HG03175 (cell line): ENCODE data around the gene LMAN1.
A peak's percentile ranks its signal among the peaks of the same experiment; 100 is the strongest.

Experiments
- ATAC-seq: cut with Tn5 transposase; IDR thresholded peaks from one replicate; pipeline ENCODE4 v1.9.1; 2021; ENCODE audit warnings: mild to moderate bottlenecking, moderate library complexity; ENCODE audit not compliant: unreplicated experiment

LMAN1 gene

DNA sequence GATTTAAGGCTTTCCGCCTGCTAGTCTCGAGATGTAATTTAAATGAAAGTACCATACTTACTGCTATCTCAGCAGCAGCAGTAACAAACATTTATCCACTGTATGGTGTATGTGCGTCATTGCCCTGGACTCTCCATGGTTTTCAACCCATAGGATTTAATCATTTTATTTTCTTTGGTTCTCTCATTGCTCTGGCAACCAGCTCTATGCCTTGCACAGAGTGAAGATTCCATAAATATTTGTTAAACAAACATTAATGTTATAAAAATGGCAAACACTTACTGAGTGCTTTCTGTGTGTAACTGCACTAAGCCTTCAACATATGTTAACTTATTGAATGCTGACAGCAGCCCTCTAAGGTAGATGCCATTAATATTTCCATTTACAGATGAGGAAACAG is 1.3 kb upstream of the LMAN1 start:
- ATAC-seq = no peak

DNA sequence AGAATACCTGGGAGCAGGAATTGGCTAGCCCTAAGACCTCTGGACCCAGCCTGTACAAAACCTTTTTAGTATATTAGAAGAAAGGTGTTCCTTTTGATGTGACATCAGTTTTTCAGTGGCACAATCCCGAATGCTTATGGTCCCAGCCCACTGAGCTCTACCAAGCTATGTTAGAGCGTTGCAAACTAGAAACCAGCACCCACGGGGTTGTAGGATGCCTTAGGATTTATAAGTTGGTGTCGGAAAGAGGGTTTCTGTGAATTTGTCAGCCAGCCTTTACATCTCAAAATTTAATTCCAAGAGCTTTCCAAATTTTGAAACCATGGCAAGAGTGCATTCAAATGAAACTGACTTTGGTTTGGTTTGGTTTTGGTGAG is 499 bp upstream of the LMAN1 start:
- ATAC-seq = peak; percentile 16

DNA sequence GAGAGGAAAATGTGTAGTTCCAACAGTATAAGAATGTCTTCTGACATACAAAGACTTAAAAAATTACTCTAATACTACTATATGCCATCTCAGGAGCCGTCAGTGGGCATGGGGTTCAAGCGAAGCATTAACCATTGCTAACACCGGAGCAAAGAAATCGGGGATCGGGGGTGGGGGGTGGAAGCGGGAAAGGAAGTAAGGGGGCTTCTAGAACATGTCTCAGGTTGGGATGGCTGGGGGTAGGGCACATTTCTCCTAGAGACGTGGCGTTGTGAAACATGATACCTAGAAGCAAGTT is 702 bp downstream of the LMAN1 start:
- ATAC-seq = no peak

DNA sequence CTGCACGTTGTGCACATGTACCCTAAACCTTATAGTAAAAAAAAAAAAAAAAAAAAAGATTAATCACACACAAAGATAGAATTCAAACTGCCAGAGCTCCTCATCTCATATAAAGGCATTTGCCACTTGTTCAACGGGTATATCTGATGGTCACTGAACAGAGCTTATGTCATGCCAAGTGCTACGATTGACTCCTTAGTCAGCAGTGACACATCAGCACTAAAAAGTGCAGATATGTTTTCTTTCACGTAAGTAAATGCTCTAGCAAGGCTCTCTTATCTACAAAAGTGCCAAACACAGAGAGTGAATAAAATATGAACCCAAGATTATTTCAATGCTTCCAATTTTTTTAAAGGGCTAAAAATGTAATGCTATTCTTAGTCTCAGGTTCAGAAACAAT is 1.1 kb downstream of the LMAN1 start:
- no peak for ATAC-seq

DNA sequence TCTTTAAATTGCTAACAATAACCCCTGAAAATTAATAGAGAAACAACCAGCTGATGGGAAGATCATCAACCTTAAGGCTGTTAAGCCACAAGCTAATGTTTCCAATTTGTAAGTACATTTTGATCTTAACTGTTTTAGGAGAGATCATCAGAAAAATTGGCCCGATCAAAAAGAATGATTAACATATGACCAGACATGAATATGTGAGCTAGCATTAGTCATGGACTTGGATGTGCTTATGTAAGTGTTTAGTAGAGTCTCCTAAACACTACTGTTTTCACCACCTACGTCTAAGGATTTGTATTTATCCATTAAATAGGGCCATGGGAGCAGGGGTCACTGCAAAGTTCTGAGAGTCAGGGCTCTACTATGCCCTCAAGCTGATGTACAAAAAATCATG is 4.3 kb downstream of the LMAN1 start:
- ATAC-seq = no peak

DNA sequence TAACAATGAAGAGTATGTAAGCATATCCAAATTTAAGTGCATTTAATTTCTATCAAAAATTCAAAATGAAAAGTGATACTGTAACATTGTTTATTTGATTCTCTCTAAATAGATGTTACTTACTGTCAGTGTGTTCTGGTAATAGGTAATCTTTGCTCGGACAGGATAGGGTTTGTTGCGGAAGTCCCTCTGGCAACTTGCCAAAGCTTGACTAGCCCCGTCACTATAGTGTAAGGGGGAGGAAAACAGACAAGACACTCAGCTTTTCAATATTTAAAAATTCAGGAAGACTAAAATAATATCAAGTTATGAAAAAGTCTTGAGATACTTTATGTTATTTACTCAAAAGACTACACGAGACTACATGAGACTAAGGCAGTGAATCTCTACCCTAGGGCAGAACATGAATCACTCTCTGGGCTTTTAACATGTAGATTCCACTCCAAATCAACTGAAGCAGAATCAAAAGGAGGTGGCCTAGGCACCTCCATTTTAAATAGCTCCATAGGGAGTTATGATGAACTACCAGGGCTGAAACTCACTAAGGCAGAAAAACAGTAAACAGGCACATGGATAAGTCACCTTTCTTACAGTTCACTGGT is 5.9 kb downstream of the LMAN1 start:
- no peak for ATAC-seq

DNA sequence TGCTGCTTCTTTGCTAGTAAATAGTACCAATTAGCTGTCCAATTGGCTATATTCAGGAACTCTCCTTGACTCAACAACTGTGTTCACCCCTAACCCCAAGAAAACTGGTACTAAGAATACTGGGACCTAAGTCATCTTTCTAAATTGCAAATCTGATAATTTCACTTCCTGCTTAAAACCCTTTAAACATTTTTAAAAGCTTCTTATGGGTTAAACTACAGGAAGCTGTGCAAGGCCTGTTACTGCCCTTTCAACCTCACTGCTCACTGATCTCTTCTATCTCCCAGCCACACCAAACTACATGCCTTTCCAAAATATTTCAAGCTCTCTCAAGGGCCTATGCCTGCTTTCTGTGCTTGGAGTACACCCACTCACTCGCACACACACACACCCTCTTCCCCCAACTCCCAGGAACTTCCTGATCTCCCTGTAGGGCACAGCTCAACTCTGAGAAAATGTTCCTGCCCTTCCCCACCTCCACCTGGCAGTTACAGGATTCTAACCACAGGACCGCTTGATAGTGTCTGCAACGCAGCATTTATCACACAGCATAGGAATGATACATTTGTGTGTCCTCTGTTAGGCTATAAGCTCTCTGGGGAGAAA is 6.7 kb downstream of the LMAN1 start:
- ATAC-seq = no peak

DNA sequence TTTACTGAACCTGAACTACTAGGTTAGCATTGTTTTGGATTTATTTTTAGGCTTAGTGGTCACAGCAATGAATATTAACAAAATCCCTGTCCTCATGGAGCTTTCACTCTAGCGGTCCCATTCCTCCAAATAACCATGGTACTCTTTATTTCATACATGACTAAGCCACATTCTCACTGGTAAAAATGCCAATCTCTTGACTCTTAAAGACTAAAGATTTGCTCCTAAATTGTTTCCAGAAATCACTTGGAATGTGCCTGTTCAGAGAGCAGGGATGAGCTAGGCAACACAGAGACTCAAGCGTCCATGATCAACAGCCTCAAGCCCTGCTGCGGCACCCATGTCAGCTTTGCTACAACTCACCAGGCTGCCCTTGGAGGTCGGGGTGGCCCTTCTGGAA is 13.5 kb downstream of the LMAN1 start:
- no peak for ATAC-seq

DNA sequence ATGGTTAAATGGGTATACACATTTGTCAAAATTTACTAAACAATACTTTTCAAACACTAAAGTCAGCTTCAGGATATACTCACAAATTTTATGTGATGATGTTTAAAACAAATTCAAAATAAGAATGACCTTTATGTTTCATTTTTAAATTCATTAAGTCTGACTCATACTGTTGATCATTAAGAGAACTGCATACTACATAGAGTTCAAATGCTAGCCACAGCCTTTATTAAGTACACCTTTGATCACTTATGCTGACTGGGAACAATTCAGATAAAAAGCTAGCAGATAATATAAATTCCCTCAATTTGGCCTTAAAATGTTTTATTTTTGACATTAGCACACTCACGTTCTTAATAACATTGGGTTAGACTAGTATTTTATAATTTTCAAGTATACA is 14.1 kb downstream of the LMAN1 start:
- ATAC-seq = no peak

DNA sequence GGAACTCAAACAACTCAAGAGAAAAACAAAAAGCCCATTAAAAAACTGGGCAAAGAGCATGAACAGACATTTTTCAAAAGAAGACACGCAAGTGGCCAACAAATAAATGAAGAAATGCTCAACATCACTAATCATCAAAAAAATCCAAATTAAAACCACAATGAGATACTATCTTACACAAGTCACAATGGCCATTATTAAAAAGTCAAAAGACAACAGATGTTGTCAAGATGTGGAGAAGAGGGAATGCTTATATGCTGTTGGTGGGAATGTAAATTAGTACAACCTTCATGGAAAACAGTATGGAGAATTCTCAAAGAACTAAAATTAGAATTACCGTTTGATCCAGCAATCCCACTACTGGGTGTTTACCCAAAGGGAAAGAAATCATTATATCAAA is 15.1 kb downstream of the LMAN1 start:
- no peak for ATAC-seq

DNA sequence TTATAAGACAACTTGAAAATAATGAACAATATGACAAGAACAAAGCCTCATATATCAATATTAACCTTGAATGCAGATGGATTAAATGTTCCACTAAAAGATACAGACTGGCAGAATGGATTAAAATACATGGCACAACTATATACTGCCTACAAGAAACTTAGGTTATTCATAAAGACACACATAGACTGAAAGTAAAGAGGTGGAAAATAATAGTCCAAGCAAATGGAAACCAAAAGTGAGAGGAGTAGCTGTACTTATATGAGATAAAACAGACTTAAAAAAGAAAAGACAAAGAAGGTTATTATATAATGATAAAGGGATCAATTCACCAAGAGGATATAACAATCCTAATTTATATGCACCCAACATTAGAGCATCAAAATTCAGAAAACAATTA is 18.2 kb downstream of the LMAN1 start:
- ATAC-seq = no peak

DNA sequence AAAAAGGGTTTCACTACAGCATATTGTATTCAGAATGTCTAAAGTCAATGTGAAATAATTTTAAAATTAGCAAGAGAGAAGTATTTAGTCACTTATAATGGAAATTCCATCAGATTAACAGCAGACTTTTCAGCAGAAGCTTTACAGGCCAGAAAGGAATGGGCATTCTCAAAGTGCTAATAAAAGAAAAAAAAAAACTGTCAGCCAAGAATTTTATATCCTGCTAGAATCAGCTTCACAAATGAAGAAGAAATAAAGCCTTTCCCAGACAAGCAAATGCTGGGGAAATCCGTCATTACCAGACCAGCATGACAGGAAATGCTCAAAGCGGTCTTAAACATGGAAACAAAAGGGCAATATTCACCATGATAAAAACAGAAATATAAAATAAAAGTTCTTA is 18.8 kb downstream of the LMAN1 start:
- ATAC-seq = no peak

DNA sequence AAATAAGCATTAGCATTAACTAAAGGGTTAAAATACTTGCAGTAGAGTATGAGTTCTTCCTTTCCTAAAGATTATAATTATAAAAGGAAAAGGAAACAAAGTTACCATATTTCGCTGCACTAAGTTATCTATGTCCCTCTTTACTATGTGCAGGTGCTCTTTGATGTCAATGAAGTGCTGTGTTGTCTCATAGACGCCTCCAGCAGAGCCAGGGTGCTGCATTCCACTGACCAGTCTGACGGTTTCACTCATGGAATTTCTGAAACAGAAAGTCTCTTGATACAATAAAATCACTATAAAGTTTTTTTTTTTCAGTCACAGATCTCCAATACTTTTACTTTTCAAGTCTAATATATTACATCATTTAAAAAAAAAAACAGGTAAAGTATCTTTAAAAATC is 26.1 kb downstream of the LMAN1 start:
- no peak for ATAC-seq

DNA sequence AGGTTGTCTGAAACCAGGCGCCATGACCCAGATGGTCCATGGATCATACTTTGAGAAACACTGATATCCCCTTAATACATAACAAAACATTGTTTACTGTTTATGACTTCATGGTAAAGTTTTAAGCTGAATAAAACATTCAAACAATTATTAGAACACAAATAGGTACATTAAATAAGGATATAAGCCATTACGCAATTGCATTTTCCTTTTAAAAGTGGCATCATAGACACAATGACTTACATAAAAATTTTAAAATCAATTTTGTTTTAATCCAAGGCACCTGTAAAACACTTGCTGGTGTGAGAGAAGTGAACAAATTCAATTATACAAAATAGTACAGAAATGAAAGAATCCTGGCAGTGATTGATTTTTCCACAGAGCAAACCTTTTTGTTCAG is 30.4 kb downstream of the LMAN1 start:
- ATAC-seq = no peak

DNA sequence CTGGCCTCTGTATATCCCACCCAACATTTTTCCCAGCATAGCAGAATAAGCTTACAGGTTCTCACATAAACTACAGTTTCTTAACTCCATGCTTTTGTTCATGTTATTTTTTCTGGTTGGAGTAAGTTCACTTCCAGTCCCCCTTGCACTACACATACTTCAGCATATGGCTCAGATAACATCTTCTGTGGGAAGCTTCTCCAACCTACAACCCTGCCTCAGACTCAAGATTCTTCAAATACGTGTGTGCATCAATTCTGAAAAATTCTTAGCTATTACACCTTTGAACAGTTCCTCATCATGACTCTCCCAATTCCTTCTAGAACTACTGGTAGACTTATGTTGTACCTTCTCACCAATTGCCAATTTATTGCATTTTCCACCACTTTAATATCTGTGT is 33.1 kb downstream of the LMAN1 start:
- ATAC-seq = no peak

DNA sequence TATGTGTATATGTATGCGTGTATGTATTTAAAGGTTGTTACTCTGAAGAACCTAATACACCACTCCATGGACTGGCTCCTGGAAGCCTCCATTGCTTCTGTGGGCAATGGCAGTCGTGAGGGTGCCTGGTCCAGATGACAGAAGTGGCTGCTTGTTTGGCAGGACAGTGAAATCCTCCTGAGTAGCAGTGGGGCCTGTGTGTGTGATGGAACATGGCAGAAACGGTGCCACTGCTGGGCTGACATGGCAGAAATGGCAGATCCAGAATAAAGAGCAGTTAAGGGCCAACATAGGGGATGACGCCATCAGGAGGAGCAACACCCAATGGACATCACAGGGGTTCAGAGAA is 34.5 kb downstream of the LMAN1 start:
- ATAC-seq = no peak

DNA sequence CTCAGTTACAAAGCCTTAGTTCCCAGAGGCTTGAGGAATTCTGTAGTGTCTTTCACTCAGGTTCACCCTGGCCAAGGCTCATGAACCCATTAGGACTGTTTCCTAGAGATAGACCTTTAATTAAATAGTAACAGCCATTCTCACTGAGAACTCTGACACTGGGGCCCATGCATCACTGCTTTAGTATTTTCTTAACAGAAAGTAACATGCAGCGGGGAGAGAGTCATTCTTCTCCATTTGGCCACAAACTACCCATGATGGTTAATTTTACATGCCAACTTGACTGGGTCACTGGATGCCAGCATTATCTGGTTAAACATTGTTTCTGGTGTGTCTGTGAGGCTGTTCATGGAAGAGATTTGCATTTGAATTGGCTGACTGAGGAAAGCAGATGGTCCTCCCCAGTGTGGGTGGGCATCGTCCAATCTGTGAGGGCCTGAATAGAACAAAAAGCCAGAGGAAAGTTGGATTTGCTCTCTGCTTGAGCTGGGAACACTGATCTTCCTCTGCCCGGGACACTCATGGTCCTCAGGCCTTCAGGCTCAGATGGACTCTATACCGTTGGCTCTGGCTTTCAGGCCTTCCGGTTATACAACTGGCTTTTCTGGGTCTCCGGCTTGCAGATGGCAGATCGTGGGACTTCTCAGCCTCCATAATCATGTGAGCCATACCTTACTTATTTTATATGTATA is 35.0 kb downstream of the LMAN1 start:
- ATAC-seq = no peak

DNA sequence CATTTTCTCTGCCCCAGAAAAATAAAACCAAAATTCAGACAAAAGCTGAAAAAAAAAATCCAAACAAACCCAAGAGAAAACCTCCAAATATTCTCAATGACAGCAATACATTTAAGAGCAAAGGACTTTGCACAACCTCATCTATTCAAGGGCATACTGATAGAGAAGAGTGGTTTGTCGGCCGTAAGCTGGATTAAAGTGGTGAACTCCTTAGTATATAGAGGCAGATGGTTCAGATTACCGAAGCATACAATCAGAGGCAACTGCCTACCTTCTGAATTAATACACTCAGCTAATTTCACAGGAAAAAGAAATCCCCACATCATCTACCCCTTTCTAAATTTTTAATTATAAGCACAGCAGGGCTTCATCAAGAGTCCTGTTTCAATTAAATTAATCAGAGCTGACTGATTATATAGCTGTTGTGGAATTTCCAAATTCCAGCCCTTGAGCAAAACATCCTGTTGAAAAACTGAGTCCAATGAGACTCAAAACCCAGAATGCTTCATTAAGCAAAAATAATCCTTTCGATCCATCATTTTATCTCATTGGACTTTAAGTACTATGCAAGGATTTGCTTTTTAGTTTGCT is 40.5 kb downstream of the LMAN1 start, which contains the start of gene CPLX4:
Gene CPLX4 (minus strand): TSS at position 190 of the 591 bp plus-strand sequence. CDS start 187 bp downstream, at position 3.
- no peak for ATAC-seq

DNA sequence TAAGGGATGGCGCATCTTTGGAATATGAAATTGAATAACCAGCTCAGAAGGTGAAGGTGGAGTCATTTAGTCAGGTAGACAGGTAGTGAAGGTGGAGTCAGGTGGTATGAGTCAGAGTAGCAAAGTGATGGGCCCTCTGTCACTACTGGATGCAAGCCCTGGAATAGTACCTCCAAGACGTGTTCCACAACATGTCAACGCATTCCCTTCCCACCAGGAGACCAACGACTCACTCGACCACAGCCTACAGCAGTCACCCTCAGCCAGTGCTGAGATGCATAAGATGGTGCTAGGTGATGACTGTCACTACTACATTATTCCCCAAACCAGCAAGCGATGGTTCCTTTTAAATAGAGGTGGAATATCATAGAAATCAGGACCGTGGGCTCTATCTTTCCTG is 47.4 kb downstream of the LMAN1 start:
- ATAC-seq = no peak

DNA sequence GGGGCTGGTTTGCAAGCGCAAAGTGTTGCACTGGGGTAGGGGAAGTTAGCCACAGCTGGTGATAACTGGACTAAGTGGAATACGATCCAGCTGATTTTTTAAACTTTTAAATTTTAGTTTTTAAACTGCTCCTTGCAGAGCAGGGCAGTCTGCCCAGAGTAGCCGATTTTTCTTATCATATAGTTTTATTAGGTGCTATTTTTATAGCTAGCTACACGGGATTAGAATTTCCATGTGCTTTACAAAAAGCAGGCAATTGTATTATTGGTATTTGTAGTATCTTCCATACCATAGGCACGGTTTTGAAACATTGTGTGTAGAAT is 50.2 kb downstream of the LMAN1 start:
- ATAC-seq = no peak

DNA sequence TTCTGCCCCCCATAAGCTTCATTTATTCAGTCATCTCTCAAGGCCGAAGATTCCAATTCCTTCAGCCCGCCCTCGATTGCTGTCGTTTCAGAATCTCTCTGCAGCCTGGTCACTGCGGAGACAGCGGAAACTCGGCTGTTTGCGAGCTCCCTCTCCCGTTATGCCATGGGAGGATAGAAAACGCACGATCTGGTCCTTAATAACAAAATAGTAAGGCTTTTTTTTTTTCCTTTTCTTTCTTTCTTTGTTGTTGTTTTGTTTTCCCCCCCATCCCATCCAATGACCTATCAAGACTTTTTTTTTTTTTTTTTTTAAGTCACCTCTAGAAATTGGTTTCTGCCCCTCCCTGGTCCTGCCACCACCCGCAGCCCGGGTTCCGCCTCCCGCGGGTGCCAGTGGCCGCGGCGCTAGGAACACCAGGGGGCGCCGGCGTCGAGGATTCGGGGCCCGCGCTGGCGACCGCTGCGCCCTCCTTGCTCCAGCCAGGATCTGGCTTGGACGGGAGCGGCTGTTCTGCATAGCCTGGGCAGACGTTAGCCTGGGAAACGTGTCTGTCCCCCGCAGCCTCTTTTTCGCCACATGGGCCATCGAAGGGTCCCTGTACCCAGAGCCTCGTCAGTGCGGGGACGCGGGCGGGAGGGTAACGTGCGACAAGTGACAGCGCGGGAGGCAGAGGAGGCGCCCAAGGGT is 50.7 kb downstream of the LMAN1 start:
- ATAC-seq = peak; percentile 90

DNA sequence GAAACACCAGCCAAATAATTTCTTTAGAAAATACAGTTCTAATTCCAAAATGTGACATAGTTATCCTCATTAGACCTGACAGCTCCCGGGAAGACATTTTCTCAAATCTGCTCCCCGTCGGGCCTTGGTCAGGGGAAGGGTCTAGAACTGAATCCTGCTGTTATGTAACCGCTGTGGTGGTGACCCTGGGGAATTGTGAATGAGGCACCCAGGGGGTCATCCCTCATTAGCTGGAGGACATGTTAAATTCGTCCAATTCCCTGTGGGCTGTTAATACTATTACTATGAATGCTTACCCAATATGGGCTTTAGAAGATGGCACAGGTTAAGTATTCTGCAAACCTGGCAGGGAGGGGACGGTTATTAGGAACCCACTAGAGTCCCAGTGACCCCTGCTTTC is 52.4 kb downstream of the LMAN1 start:
- no peak for ATAC-seq
